Gastroesophageal sphincter (tissue), 4 donors: ENCODE data around the gene COL11A1. TPM values are rescaled to one million over a fixed set of nuclear protein-coding genes. Genes with fewer than 3 reads are reported as not detected.

Experiments used
- ATAC-seq: fragments of 150-250 bp; one replicate; pipeline ENCODE4 v1.9.1; 2016; ENCODE audit warnings: mild to moderate bottlenecking, moderate library complexity
- H3K27ac ChIP-seq, 4 donors: fragments of 200-600 bp; sonication (generic) in 3 of 4; 1 replicate in 3 of 4; 2 replicates in 1 of 4; pipeline ENCODE4 v1.5.1; 2016 to 2019
- H3K27me3 ChIP-seq: fragments of 200-600 bp; sonication (generic); one replicate; pipeline ENCODE4 v1.5.1; 2019
- H3K36me3 ChIP-seq, 2 donors: fragments of 200-600 bp; sonication (generic); one replicate each; pipeline ENCODE4 v1.5.1; 2019; ENCODE audit warnings: control low read depth in 1 of 2
- H3K4me1 ChIP-seq, 3 donors: fragments of 200-600 bp; sonication (generic); 1 replicate in 2 of 3; 2 replicates in 1 of 3; pipeline ENCODE4 v1.5.1; 2016 to 2019; ENCODE audit warnings: control low read depth in 2 of 3
- H3K4me3 ChIP-seq, 2 donors: fragments of 200-600 bp; sonication (generic); one replicate each; pipeline ENCODE4 v1.5.1; 2019; ENCODE audit warnings: mild to moderate bottlenecking in 1 of 2, moderate library complexity in 1 of 2
- H3K9me3 ChIP-seq, 3 donors: fragments of 200-600 bp; sonication (generic); one replicate each; pipeline ENCODE4 v1.5.1; 2017 to 2019; ENCODE audit warnings: control low read depth in 2 of 3
- CTCF ChIP-seq, 4 experiments: fragments of 200-600 bp in 2 of 4; fragments of 450-650 bp in 2 of 4; sonication (generic) in 1 of 4; IDR thresholded peaks; one replicate each; pipeline ENCODE4 v1.5.1; 2017 to 2019; ENCODE audit warnings: antibody characterized with exemption in 4 of 4, mild to moderate bottlenecking in 2 of 4, moderate library complexity in 2 of 4
- EP300 ChIP-seq: sonication (generic); formaldehyde crosslinking; IDR thresholded peaks from one replicate; pipeline ENCODE4 v1.6.1; 2017; ENCODE audit warnings: antibody characterized with exemption, mild to moderate bottlenecking
- POLR2A ChIP-seq, 2 donors: fragments of 450-650 bp; IDR thresholded peaks; one replicate each; pipeline ENCODE4 v1.6.1; 2017; ENCODE audit warnings: antibody characterized with exemption in 2 of 2, mild to moderate bottlenecking in 2 of 2, moderate library complexity in 1 of 2
- POLR2AphosphoS5 ChIP-seq: sonication (generic); formaldehyde crosslinking; IDR thresholded peaks from one replicate; pipeline ENCODE4 v1.6.1; 2017; ENCODE audit warnings: antibody characterized with exemption
- WGBS, 2 donors: methylation state at CpG; one replicate each; pipeline ENCODE4 v1.1.5; 2018; ENCODE audit warnings: low coverage in 1 of 2; 5-methylcytosine and 5-hydroxymethylcytosine counted together
- total RNA-seq, 4 donors: library from RNA; depleted of rRNA; stranded (reverse); fragments of >200 nt; gene quantifications; one replicate each; pipeline ENCODE4 v1.1.0, GENCODE V29; 2016

COL11A1 gene
- total RNA-seq, 4 donors from 2014 or later = 0.19 TPM; not detected in 3

GRCh38 chr1:102872097-102872496 is 236.2 kb downstream of the COL11A1 start:
- Histone ChIP-seq H3K36me3 (no peaks in the 10 kb centered on the region), H3K27ac (no peak overlapping the region), H3K4me1 (no peaks in the 10 kb centered on the region), H3K9me3 (no peaks in the 10 kb centered on the region), H3K4me3 (no peak overlapping the region), H3K27me3 (no peaks in the 10 kb centered on the region)
- 88 to 100% methylated on average over 3 of the region's 4 CpGs for WGBS, 2 donors
- no peak for TF ChIP-seq CTCF (IDR thresholded peaks at IDR 0.05)
- no peak for TF ChIP-seq EP300
- TF ChIP-seq POLR2AphosphoS5 = no peak
- TF ChIP-seq POLR2A (IDR thresholded peaks at IDR 0.05) = no peak
- no peak for ATAC-seq

- no peak for ATAC-seq
- TF ChIP-seq EP300 = no peak
- no peak for TF ChIP-seq POLR2AphosphoS5
- no peak for TF ChIP-seq POLR2A (IDR thresholded peaks at IDR 0.05)
- TF ChIP-seq CTCF (IDR thresholded peaks at IDR 0.05) = no peak
These were observed 244.6 kb downstream of the COL11A1 start for GRCh38 chr1:102863704-102864103.

GRCh38 chr1:102861247-102861646 is 247.1 kb downstream of the COL11A1 start:
- Histone ChIP-seq H3K4me3 (no peak overlapping the region), H3K27me3 (no peaks in the 10 kb centered on the region), H3K27ac (no peak overlapping the region), H3K36me3 (no peaks in the 10 kb centered on the region), H3K9me3 (peaks cover 0 to 2% (median 0%) of the 10 kb centered on the region in 3 donors), H3K4me1 (no peaks in the 10 kb centered on the region)
- WGBS, 2 donors = 51 to 76% methylated on average over 2 to 3 of the region's 3 CpGs
- TF ChIP-seq POLR2A (IDR thresholded peaks at IDR 0.05) (no peak), POLR2AphosphoS5 (no peak), CTCF (IDR thresholded peaks at IDR 0.05) (no peak), EP300 (no peak)
- ATAC-seq = no peak

More at GRCh38 chr1:102863704-102864103, 244.6 kb downstream of the COL11A1 start:
- no peaks in the 10 kb centered on the region for H3K27me3 ChIP-seq
- WGBS, 2 donors = 40 to 50% methylated on average over 2 of the region's 2 CpGs
- no peaks in the 10 kb centered on the region for H3K4me1 ChIP-seq
- no peaks in the 10 kb centered on the region for H3K9me3 ChIP-seq
- H3K4me3 ChIP-seq = no peak overlapping the region
- no peak overlapping the region for H3K27ac ChIP-seq
- no peaks in the 10 kb centered on the region for H3K36me3 ChIP-seq

- Histone ChIP-seq H3K4me3 (no peak overlapping the region), H3K27me3 (no peaks in the 10 kb centered on the region), H3K27ac (no peak overlapping the region), H3K4me1 (no peaks in the 10 kb centered on the region), H3K9me3 (peaks cover 0 to 17% (median 0%) of the 10 kb centered on the region in 3 donors), H3K36me3 (no peaks in the 10 kb centered on the region)
- no peak for ATAC-seq
- TF ChIP-seq POLR2A (IDR thresholded peaks at IDR 0.05) (no peak), EP300 (no peak), CTCF (IDR thresholded peaks at IDR 0.05) (no peak), POLR2AphosphoS5 (no peak)
These were observed 249.6 kb downstream of the COL11A1 start for GRCh38 chr1:102858695-102859094.

GRCh38 chr1:102857251-102857650 is 251.1 kb downstream of the COL11A1 start:
- H3K27ac ChIP-seq = no peak overlapping the region
- no peaks in the 10 kb centered on the region for H3K27me3 ChIP-seq
- no peak for TF ChIP-seq EP300
- no peak for TF ChIP-seq POLR2AphosphoS5
- TF ChIP-seq POLR2A (IDR thresholded peaks at IDR 0.05) = no peak
- no peak for TF ChIP-seq CTCF (IDR thresholded peaks at IDR 0.05)
- no peaks in the 10 kb centered on the region for H3K4me1 ChIP-seq
- peaks cover 0 to 20% (median 0%) of the 10 kb centered on the region in 3 donors for H3K9me3 ChIP-seq
- no peak for ATAC-seq
- no peaks in the 10 kb centered on the region for H3K36me3 ChIP-seq
- no peak overlapping the region for H3K4me3 ChIP-seq
